ENCODE data around the gene CDK14.

DNA sequence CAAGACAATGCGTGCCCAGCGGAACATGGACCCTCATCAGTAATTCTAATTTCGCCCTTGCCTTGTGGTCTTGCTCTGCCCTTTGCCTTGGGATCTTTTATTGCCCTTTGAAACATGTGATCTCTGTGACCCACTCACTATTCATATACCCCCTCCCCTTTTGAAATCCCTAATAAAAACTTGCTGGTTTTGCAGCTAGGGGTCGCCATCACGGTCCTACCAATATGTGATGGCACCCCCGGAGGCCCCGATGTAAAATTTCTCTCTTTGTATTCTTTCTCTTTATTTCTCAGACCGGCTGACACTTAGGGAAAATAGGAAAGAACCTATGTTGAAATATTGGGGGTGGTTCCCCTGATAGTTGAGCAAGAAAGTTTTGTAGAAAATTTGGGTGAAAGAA is 242.7 kb downstream of the CDK14 start:
- TF ChIP-seq POLR2AphosphoS5 (IDR thresholded peaks at IDR 0.05; ENCODE audit: borderline replicate concordance, low read depth, low read length) (no peak), EZH2 (IDR thresholded peaks at IDR 0.05) (no peak)

All from SK-N-MC (cell line).